Esophagus squamous epithelium (tissue), 4 donors: Measurements from ENCODE around the gene STK17B.

Experiments
- CTCF ChIP-seq, 6 experiments: fragments of 450-650 bp in 4 of 6; fragments of 200-600 bp in 2 of 6; sonication (generic) in 2 of 6; IDR thresholded peaks; one replicate each; pipeline ENCODE4 v1.5.1; 2016 to 2019; ENCODE audit warnings: antibody characterized with exemption in 6 of 6, mild to moderate bottlenecking in 4 of 6, moderate library complexity in 4 of 6
- POLR2A ChIP-seq, 4 donors: fragments of 450-650 bp; IDR thresholded peaks; one replicate each; pipeline ENCODE4 v1.6.1; 2017; ENCODE audit warnings: antibody characterized with exemption in 4 of 4, mild to moderate bottlenecking in 4 of 4, moderate library complexity in 3 of 4

- TF ChIP-seq POLR2A (IDR thresholded peaks at IDR 0.05) (peak in 3 of 4 donors; percentile 87 to 98 (median 93)), CTCF (IDR thresholded peaks at IDR 0.05) (peak in 2 of 6 experiments; percentile 19 to 20)
Measured at GRCh38 chr2:196171248-196171871, at the start of gene STK17B.
